HG03521 (cell line): ENCODE results near the gene SHC4.
"Not testable (repeated sequence)": the region's sequence is repeated elsewhere in the genome, so short reads cannot be mapped to it uniquely, and the experiment has no call there.

ENCODE experiments used
- ATAC-seq: cut with Tn5 transposase; IDR thresholded peaks from one replicate; pipeline ENCODE4 v1.9.1; 2021; ENCODE audit warnings: mild to moderate bottlenecking, moderate library complexity; ENCODE audit not compliant: unreplicated experiment

The SHC4 gene

DNA sequence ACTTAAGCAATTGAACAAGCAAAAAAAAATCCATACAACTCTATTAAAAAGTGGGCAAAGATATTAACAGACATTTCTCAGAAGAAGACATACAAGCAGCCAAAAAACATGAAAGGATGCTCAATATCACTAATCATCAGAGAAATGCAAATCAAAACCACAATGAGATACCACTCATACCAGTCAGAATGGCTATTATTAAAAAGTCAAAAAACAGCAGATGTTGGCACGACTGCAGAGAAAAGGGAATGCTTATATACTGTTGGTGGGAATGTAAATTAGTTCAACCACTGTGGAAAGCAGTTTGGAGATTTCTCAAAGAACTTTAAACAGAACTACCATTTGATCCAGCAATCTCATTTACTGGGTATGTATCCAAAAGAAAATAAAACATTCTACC, 7.2 kb upstream of the SHC4 start:
- ATAC-seq = not testable (repeated sequence)

DNA sequence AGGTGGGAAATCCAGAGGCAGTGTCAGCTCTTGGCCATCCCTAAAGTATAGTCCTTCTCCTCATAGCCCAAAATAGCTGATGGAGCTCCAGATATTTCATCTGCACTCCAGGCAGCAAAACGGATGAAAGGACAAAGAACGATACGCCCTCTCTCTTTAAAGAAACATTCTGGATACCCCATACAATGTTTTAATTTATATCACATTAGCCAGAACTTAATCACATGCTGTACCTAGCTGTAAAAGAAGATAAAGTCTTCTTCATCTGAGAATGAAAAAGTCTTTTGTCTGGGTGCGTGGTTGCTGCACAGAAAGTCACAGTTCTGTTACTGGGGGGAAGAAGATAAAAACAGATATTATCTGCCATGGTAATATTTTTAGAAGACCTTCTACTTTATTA, 4.3 kb upstream of the SHC4 start:
- ATAC-seq = no peak

DNA sequence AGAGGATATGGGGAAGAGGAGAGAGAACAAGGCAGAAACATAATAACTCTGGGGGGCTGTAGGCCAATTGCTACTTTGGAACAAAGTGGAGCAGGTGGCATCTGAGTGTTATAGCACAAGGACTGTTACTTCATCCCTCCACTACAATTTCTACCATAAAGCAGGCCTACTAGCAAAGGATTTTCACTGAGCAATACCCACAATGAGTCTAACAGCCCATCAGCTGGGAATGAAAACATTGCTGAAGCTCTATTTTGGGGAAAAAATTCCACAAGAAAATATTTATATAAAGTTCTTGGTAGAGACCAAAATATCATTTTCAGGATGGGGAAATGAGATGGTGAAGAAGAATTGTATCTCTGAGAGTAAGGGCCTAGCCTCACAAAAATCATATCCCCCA, 3.6 kb upstream of the SHC4 start:
- no peak for ATAC-seq

DNA sequence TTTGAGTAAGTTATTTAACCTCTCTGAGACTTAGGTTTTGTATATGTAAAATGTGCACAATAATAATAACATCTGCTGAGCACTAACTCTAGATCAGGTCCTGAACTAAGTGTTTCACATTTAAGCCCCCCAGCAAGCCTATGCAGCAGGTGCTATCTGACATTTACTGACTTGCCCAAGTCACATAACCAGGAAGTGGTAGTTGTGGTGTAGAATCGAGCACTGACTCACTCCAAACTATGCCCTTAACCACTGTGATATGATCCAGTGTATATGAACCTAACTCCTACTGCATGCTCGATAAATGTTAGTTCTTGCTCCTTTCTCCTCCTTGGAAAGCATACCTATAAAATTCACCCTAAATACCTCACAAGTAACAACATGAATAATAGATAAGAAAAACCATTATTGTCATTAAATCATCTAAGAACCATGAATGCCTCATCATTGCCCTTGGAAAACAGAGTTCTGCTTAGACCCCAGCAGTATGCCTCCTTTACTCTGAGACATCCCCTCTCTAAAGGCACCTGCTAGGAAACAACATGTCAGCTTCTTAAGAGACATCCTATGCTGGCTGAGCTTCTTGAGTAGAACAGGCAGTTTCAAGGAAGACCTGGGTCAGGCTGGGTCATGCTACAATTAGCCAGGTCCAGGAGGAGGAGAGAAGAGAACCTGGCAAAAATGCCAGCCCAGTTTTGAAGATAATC, 3.0 kb upstream of the SHC4 start:
- ATAC-seq = peak; percentile 68

DNA sequence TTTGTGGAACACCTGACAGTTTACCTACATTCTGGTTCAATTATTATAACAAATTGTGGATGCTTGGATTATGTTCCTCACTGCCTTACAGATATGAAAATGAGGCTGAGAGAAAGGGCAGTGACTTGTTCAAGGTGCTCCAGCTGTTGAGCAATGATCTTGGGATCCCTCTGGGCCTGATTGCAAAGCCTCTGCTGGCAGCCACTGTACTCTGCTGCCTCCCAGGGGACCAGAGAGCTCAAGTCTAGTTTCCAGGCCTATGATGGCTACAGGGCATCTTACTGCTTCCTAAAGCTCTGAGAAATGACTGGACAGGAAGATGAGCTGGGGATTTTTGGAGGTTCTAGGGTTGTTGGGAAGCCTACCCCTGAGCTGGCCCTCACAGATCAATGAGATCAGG, 2.3 kb upstream of the SHC4 start:
- peak; percentile 34 for ATAC-seq

DNA sequence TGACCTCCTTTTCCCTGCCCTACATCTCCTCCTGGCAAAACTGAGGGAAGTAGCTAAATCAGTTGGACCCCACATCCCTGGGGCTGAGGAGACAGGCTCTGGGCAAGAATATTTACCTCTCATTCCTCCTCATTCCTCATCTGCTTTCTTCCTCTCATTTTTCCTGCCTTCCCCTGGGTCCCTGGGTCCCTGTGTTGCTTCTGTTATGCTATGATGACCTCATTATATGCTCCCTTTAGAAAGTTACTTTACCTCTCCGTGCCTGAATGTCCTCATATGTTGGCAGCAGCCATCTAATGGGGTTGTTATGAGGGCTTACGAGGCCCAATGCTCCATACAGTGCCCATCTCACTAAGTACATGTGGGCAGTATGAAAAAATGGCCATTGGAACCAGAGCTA, 1.2 kb upstream of the SHC4 start:
- ATAC-seq = no peak

DNA sequence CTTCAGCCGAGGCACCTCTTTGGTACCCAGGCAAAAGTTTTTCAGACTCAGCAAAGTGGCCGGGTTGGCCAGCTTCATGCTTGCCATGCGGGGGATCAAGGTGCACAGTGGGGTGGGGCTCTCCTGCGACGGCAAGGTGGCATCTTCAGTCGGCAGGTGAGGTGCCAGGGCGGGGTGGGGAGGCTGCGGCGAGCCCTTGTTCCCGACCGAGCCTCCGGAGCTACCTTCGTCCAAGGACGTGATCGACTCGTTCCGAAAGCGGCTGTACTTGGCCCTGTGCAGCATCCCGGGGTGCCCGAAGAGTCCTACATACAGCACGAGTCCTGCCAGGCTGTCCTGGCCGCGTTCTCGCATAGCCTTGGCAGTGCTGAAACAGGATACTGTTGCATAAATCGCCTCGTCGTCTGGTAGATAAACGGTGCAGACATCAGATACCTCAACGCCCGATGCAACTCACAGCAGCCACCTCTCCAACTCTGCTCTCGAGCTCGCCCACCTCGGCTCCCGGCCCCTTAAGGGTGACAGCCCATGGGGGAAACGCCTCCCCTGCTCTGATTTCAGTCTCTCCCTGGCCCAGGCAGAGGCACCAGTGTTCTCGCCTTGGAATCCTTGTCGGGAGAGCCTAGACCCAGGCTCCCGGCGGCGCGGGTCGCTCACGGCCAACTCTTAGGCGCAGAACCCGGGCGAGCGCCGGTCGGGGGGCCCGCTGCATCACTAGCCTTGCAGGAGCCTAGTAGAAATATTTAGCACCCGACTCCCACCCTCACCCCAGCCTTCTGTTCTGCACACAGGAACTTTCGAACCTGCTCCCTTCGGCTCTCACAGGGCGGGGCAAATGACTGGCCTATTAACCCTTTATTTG, 826 bp downstream of the SHC4 start:
- no peak for ATAC-seq

DNA sequence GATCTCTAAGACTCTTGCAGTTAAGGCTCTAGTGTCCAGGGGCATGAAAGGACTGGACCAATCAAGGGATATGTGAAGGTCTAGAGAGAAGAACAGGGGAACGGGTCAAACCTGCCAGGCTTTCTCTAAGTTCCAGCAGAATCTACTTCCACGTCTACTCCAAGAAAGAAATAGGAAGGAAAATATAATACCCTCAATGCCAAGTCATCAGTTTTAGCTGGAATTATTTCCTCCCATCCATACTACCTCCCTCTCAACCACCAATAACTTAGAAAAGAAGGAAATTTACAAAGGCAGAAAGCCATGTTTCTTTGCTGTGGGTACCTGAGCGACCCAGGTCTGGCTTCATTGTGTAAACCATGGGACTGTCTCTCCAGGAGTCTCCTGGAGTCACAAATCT, 7.8 kb downstream of the SHC4 start:
- ATAC-seq = no peak

DNA sequence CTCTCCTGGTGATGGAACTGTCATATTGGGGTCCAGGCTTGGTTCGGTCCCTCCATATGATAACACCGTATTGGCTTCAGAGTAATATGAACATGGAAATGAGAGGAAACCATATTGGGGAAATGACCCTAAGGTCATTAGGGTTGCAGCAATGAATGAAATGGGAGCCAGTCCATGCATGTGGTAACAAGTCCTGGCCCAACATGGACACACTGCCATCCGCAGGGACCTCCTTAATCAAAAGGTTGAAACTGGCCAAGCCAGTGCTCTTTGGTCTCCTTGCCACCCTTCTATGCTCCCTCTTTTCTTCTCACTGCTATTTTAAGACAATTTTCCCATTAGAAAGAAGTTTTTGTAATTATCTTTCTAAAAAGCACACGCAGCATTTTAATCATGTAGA, 8.3 kb downstream of the SHC4 start:
- ATAC-seq = no peak

DNA sequence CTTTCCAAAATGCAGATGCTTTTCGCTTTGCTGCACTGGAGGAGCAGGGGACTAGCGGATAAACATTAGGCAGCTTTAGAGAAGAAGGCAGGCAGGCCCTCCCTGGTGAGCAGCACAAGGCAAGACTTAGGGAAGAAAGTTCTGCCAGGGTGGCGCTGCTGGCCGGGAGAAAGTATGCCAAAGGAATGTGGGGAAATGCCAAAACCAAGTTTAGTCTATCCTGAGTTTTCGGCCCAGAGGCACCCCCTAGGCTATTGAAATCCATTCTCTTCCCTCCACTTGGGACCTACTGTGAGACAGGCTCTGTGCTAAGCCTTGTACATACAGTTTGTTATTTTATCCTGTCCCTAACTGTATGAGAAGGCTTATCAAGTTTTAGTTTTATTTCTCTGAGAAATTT, 9.2 kb downstream of the SHC4 start:
- no peak for ATAC-seq

DNA sequence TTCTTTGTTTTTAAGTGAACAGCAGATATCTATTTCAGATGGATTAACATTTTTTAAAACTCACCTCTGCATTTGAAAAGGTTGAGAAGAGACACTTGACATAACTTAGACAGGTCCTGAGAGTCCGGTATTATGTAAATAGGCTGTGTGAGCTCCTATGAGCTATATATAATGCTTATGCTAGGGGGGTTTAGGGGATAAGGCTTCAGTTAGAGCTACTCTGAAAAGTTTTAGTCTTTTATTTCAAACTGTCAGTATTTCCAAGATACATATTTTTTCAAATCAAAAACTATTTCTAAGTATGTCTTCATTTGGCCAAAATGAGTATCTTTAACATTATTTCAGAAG, 16.9 kb downstream of the SHC4 start:
- ATAC-seq = no peak

DNA sequence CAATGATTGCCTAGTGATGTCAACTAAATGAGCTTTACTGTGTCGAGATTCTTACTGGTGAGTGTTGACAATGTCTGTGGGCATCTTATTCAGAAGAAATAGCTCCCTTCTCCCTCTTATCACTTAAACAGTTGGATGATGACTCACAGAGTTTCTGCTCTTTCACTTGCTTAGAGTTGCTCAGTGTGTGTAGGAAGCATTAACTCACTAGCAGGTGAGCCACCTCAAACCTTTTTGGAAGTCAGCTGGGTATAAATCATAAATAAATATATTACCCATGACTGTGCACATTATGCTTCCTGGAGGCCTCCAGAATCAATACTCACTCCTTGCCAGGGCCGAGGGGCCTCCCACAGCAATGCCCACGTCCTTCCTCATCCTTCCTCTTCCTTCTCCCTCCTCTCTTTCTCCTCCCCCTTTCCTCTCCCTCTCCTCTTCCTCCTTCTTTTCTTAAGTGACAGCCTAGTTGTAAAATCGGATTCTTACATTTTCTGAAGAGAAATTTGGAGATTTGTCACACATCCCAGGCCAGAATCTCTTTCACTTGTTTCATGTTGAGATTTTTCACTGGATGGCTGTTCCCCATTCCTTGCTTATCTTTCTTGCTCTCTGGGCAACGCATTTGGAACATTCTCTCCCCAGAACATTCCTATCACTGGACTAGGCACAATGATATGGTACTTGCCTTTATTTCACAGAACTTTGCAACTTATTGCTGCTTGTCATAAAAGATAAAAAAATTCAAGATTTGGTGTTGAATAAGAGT, 17.5 kb downstream of the SHC4 start:
- ATAC-seq = no peak

DNA sequence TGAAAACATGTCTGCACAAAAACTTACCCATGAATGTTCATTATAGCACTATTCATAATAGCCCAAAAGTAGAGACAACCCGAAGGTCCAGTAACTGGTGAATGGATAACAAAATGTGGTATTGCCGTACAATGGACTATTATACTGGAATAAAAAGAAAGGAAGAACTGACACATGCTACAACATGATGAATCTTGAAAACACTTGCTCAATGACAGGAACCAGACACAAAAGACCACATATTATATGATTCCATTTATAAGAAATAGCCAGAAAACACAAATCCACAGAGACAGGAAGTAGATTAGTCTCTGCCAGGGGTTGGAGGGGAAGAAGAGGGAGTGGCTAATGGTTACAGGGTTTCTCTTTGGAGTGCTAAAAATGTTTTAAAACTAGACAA, 18.3 kb downstream of the SHC4 start:
- no peak for ATAC-seq

DNA sequence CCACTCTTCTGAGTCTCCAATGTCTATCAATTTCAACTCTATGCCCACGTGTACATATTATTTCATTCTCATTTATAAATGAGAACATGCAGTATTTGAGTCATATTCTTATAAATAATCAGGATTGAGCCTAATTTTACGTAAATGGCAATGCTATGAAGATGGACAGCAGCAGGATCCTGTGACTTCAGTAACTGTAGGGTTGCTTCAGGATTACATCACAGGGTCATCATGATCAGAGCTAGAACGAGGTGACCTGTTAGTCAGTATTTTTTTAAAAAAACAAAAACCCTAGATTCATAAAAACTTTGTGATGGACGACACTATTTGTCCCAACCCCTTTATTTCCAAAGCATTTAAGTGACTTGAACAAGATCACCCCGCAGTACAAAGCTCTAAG, 21.8 kb downstream of the SHC4 start:
- no peak for ATAC-seq

DNA sequence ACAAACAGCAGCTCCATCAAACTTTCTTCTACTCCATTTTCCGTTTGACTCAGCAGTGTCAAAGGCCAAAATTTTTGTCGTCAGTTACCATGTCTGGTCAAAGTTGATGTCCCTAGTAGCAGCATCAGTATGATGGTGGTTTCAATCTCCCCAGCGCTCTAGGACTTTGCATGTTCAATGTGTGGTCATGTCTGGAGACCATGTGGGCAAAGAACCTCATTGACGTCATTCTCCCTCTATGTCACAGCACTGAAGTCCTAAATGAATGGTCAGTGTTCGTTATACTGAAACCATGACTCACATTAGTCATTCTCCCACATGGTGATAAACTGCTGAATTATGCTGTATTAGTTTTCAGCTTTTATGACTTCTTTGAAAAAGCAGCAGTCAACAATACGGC, 23.2 kb downstream of the SHC4 start:
- peak; percentile 85 for ATAC-seq

DNA sequence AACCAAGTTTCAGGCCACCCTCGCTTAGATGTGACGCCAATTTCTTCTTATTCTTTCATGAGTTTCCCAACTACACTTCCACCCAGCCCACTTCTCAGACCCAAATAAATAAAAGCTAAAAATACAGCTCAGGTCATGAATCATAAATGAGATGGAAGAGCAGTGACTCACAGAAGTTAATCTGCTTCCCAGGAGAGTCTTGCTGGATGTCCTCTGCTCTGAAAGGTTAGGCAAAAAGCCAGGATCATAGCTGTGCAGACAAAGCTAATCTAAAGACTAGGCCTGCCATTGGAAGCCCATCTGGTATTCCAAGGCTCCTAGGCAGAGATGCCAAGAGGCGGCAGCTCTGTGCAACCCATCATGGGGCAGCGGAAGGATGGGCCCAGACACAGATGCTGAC, 24.1 kb downstream of the SHC4 start:
- ATAC-seq = no peak

DNA sequence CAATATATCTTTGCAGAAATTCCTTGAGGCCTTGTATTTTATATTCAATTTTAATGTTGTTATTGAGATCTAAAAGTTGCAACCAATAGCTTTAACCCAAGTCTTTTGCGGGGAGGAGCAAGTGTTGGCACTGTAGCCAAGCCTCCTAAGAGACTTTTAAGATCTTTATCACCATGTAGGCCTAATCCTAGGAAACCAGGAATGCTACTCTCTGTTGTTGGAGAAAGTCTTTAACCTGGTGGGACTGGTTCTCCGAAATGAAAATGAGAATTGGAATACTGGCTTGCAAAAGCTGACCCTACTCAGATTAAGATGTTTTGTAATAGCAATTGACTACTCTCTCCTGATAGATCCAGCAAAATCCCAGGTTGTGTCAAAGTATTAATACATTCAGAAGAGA, 25.8 kb downstream of the SHC4 start:
- ATAC-seq = no peak

DNA sequence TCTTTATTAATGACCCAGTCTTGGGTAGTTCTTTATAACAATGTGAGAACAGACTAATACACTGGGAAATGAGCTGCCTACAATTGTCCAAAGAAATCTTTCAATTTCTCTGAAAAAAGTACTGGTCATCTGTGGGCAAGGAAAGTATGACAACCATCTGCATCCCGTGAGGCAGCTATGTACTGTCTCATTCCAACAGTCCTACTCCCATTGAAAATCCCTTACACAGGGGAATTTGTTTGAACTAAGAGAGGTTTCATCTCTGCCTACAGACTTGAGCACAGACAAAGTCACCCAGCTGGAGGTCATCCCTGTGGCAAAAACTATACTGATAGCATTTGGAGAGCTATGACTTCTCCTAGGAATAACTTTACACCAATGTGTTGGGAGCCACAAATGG, 27.1 kb downstream of the SHC4 start:
- no peak for ATAC-seq

DNA sequence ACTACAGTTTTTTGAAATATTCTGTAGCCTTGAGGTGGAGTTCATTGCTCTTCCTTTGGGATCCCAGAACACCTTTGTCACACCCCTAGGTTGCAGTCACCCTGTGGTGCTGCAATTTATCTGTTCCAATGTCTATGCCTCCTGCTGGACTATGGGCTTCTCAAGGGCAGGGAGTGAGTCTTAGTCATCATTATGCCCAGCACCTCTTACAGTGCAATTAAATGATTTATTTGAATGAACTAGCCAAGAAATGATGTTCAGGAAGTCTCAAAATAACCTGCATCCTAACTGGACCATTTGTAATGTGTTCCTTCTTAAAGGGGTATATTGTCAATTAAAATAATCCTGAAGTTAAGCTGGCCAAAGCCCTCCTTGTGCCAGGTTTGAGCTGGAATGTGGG, 28.5 kb downstream of the SHC4 start:
- no peak for ATAC-seq

DNA sequence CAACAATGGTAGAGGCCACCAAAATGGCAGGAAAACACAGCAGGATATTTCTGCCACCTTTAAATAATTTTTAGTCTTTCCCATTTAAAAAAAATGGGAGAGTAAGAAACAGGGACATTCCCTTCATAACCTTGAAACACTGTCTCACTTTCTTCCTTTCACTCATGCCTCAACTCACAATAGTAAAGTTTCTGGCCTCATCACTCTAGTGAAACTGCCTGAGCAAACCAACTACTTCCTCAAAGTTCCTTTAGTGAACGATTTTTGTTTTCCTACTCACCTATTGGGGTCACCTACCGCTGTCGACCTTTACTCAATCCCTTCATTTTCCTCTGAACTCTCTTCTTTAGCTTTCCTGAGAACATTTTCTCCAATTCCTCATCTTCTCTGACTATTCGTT, 33.0 kb downstream of the SHC4 start:
- no peak for ATAC-seq

DNA sequence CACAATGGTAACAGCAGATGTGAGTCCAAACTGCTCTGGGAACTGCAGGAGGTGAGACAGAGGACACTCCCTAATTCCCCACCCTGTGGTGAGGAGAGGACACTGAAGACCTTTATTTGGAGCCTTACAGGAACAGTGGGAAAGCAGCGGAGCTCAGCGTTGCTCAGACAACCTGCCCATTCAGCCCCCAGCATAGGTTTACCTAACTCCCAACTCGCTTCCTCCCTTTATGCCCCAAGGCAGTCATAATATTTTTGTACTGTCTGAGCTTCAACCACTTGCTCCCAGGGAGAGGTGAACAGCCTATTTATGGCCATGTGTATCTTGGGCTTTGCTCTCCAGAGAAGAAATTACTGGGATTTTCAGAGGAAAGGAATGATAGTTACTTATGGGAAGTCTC, 34.1 kb downstream of the SHC4 start:
- no peak for ATAC-seq
